Lung (tissue), 12 donors: Measurements from ENCODE around the gene RNF217. TPM values are rescaled to one million over a fixed set of nuclear protein-coding genes. Genes with fewer than 3 reads are reported as not detected.

Source experiments
- ATAC-seq: fragments of 200-7000 bp; cut with Tn5 transposase; one replicate; pipeline ENCODE4 v1.9.1; 2020; ENCODE audit warnings: moderate number of reproducible peaks; ENCODE audit not compliant: insufficient read depth, low FRiP score
- DNase-seq, 3 donors: peaks; one replicate each; pipeline ENCODE4 v3.0.0-alpha.2; 2013 to 2017
- H3K27ac ChIP-seq, 2 donors: one replicate each; pipeline ENCODE4 v1.5.1; 2013; ENCODE audit warnings: mild to moderate bottlenecking in 2 of 2, moderate library complexity in 2 of 2, control low read depth in 1 of 2, inconsistent platforms in 1 of 2, low read depth in 1 of 2, low read length in 1 of 2
- H3K27me3 ChIP-seq, 3 donors: one replicate each; pipeline ENCODE4 v1.5.1; 2013; ENCODE audit warnings: low read length in 2 of 3; ENCODE audit not compliant: control insufficient read depth in 3 of 3, insufficient read depth in 3 of 3
- H3K36me3 ChIP-seq, 4 donors: one replicate each; pipeline ENCODE4 v1.5.1; 2013; ENCODE audit warnings: low read length in 4 of 4, mild to moderate bottlenecking in 1 of 4, moderate library complexity in 1 of 4; ENCODE audit not compliant: control insufficient read depth in 4 of 4, insufficient read depth in 4 of 4
- H3K4me1 ChIP-seq, 5 donors: one replicate each; pipeline ENCODE4 v1.5.1; 2013; ENCODE audit warnings: low read length in 5 of 5, mild to moderate bottlenecking in 2 of 5, moderate library complexity in 1 of 5; ENCODE audit not compliant: control insufficient read depth in 5 of 5, insufficient read depth in 5 of 5
- H3K4me3 ChIP-seq: one replicate; pipeline ENCODE4 v1.5.1; 2013; ENCODE audit warnings: mild to moderate bottlenecking, control low read depth, moderate library complexity
- H3K9ac ChIP-seq, 2 donors: one replicate each; pipeline ENCODE4 v1.5.1; 2013; ENCODE audit warnings: low read length in 2 of 2, control low read depth in 1 of 2; ENCODE audit not compliant: insufficient read depth in 1 of 2
- H3K9me3 ChIP-seq, 4 donors: one replicate each; pipeline ENCODE4 v1.5.1; 2013; ENCODE audit warnings: low read length in 3 of 4, mild to moderate bottlenecking in 1 of 4, moderate library complexity in 1 of 4; ENCODE audit not compliant: control insufficient read depth in 4 of 4, insufficient read depth in 3 of 4
- CTCF ChIP-seq: IDR thresholded peaks from 2 replicates; pipeline ENCODE4 v1.5.1; 2012; ENCODE audit warnings: mild to moderate bottlenecking; ENCODE audit errors: control extremely low read depth, extremely low read depth
- WGBS, 2 donors: extraction: QIAGEN DNeasy Blood & Tissue Kit; methylation state at CpG; one replicate each; pipeline ENCODE4 v1.1.7; 2013; 5-methylcytosine and 5-hydroxymethylcytosine counted together
- polyA plus RNA-seq, 2 donors: library from polyadenylated mRNA; stranded (reverse); fragments of 200-250 nt; gene quantifications; one replicate each; pipeline ENCODE4 v1.2.1, GENCODE V29; 2013
- total RNA-seq, 2 donors: library from RNA; depleted of rRNA in 1 of 2; stranded (reverse); fragments of >200 nt in 1 of 2; gene quantifications; one replicate each; pipeline ENCODE4 v1.2.1, GENCODE V29; 2014 to 2021
- donor health status: control.
- donor health status: control.
- donor health status: Bipolar disorder and iron deficiency.
- donor health status: healthy.
- donor health status: DM: yes; HTN: yes; CAD: no.

Gene RNF217
- total and polyA plus RNA-seq, 4 donors: 3.1 to 58.6 (median 13.6) TPM

GRCh38 chr6:124978451-124979293, 16.4 kb downstream of the RNF217 start:
- ATAC-seq (no peak), DNase-seq (no peak)
- 97 to 99% methylated on average over 10 of the region's 10 CpGs for WGBS, 2 donors
- Histone ChIP-seq H3K27ac (no peak overlapping the region), H3K4me3 (no peak overlapping the region), H3K27me3 (no peaks in the 10 kb centered on the region), H3K9ac (no peak overlapping the region), H3K36me3 (peaks cover 5 to 21% (median 14%) of the 10 kb centered on the region in 4 donors), H3K9me3 (peaks cover 0 to 10% (median 9%) of the 10 kb centered on the region in 4 donors), H3K4me1 (peaks cover 0 to 2% (median 0%) of the 10 kb centered on the region in 5 donors)
- TF ChIP-seq CTCF: no peak

- DNase-seq: no peak
- Histone ChIP-seq H3K9ac (no peak overlapping the region), H3K4me3 (no peak overlapping the region)
These were observed 17.0 kb downstream of the RNF217 start for GRCh38 chr6:124979294-124979678.

DNA sequence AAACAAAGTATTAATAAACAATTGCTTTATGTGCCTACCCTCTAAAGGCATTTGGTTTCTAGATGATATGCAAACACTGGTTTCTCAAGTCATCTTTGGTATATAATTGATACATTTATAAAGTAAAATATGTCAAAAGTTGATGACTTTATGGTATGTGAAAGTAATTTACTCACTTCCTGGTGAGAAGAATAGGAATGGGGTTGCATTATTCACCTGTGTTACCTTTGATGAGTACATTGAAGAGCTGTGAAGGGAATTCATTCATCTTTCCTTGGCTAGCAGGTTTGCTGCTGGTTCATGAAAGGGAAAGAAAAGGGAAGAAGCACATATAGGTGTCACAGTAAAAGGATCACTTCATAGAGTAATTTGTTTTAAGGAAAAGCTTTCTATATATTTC, 20.4 kb downstream of the RNF217 start:
- peaks cover 0 to 10% (median 9%) of the 10 kb centered on the region in 4 donors for H3K9me3 ChIP-seq
- no peak for TF ChIP-seq CTCF
- no peak for DNase-seq
- H3K27me3 ChIP-seq: no peaks in the 10 kb centered on the region
- peaks cover 0 to 3% (median 0%) of the 10 kb centered on the region in 5 donors for H3K4me1 ChIP-seq
- ATAC-seq: no peak
- peaks cover 4 to 15% (median 11%) of the 10 kb centered on the region in 4 donors for H3K36me3 ChIP-seq
- H3K9ac ChIP-seq: no peak overlapping the region
- no peak overlapping the region for H3K4me3 ChIP-seq
- no peak overlapping the region for H3K27ac ChIP-seq

More at GRCh38 chr6:124979294-124979678, 17.0 kb downstream of the RNF217 start:
- TF ChIP-seq CTCF: no peak
- ATAC-seq: no peak
- WGBS, 2 donors: 96 to 98% methylated on average over 4 of the region's 4 CpGs
- peaks cover 0 to 5% (median 0%) of the 10 kb centered on the region in 5 donors for H3K4me1 ChIP-seq
- H3K9me3 ChIP-seq: peaks cover 0 to 10% (median 9%) of the 10 kb centered on the region in 4 donors
- peaks cover 4 to 21% (median 12%) of the 10 kb centered on the region in 4 donors for H3K36me3 ChIP-seq
- no peak overlapping the region for H3K27ac ChIP-seq
- H3K27me3 ChIP-seq: no peaks in the 10 kb centered on the region
